Renal cortical epithelial cell (primary cell): ENCODE data around the gene TMA7B. TPM values are rescaled to one million over a fixed set of nuclear protein-coding genes. Genes with fewer than 3 reads are reported as not detected.

ENCODE experiments used
- DNase-seq: peaks from one replicate; pipeline ENCODE4 v3.0.0-alpha.2; 2011; ENCODE audit warnings: low read depth
- total RNA-seq: library from RNA; depleted of rRNA; stranded (reverse); fragments of >200 nt; gene quantifications from 2 replicates; pipeline ENCODE4 v1.2.3, GENCODE V29; 2014

TMA7B gene
- total RNA-seq, 1 donor from 2014 or later: not detected

- DNase-seq: no peak
Measured at GRCh38 chr22:39952347-39952746, 7.8 kb upstream of the TMA7B start.

GRCh38 chr22:39953101-39953500 is 7.1 kb upstream of the TMA7B start:
- DNase-seq: no peak

DNA sequence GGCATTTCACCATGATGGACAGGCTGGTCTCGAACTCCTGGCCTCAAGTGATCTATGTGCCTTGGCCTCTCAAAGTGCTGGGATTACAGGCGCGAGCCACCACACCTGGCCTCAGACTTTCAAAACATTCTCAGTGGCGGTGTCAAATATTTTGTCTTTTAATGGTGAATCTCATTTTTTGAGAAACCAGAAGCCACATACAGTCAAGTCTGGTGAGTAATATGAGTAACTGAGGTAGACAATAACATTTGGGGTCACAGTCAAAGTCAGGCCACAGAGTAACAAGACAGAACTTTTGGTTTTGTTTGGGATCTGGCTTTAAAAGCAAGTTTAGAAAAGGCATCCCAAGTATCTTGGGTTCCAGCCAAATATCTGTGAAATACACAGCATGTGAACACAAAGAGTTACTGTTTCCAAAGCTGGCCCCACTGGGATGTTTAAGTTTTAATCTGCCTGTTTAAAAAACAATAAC is 5.6 kb upstream of the TMA7B start:
- DNase-seq: peak; percentile 67

- DNase-seq: no peak
Measured at GRCh38 chr22:39955675-39956074, 4.5 kb upstream of the TMA7B start.

- DNase-seq: no peak
Measured at GRCh38 chr22:39956932-39957664, 3.1 kb upstream of the TMA7B start.

GRCh38 chr22:39958009-39958711 is 2.0 kb upstream of the TMA7B start:
- DNase-seq: no peak

DNA sequence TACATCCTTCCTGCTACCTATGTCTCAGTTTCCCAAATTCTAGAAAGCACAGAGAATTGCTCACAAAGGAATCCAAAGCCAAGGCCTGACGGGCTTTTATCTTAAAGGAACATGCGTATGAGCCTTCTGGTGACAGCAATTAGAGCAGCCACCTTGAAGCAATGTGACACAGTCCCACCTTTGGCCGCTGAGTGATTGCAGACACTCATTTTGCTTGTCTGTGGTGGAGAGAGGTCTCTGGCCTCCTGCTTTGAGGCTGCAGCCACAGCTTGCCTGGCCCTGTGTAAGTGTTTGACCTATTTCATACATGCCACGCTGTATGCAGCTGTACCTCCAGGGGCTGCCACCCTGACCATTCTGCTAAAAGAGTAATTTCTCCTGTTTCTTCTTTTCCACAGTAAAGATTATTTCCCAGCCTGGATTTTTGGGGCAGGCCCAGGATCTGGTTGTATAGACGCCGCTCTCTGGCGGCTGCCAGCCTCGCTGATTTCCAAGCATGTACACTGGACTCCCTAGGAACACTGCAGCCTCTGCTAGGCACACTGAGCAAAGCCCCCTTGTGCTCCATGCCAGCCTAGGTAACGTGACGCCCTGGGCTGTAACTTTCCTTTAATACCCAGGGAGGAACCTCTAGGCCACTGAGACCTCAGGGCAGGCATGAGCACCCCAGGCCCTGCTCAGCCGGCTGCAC is 1.1 kb upstream of the TMA7B start:
- no peak for DNase-seq

DNA sequence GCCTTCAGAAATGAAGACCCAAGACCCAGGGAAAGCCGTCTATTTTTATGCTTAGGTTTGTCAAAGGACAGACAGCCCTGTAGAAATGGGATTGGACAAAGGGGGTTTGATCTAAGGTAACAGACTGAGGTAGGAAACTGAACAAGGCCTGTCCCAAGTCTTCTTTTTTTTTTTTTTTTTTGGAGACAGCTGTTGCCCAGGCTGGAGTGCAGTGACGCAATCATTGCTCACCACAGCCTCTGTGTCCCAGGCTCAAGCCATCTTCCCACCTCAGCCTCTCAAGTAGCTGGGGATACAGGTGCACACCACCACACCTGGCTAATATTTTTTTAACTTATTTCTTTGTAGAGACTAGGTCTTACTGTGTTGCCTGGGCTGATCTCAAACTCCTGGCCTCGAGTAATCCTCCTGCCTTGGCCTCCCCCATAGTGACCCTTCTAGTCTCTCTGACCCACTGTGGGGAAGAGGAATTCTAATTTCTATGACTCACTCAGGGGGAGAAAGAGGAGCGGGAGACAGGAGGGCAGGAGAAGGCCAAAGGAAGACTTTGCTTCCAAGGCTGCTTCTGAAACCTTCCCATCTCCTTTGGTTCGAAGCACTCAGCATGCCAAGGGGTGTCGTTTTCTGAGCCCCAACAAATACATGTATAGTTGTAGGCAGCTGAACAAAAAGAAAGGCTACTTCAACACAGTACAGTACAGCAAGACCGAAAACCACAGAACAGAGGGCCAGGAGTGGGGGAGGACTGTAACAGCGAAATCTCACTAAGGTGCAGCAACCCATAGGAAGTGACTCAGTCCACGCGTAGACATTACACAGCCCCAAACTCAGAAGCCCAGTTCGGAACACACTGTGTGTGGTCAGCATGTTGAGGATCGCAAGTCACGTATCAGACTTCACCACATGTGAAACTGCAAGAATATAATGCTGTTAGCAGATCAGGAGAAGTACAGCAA is 872 bp downstream of the TMA7B start:
- DNase-seq: peak; percentile 82

- peak; percentile 43 for DNase-seq
Measured at GRCh38 chr22:39962071-39962470, 1.9 kb downstream of the TMA7B start.

GRCh38 chr22:39965748-39966147 is 5.6 kb downstream of the TMA7B start:
- DNase-seq: no peak

DNA sequence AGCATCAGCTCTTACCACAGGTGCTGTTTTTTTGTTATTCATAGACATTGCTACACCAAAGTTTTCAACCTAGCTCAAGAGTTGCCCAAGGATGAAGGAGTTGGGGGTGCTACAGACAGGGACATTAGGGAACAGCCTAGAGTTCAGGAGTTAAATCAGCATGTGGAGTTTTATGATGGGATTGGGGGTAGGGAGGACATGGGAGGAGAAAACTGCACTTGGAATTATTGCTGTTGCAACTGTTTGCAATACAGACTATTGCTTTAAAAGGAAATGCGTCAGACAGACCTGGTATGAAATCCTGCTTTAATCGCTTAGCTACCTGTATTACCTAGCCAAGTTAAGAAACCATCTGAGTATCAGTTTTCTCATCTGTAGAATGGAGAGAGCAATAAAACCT is 6.3 kb downstream of the TMA7B start:
- no peak for DNase-seq

- DNase-seq: peak; percentile 50
Measured at GRCh38 chr22:39967103-39967829, 7.1 kb downstream of the TMA7B start.

- no peak for DNase-seq
Measured at GRCh38 chr22:39967996-39968972, 8.1 kb downstream of the TMA7B start.

DNA sequence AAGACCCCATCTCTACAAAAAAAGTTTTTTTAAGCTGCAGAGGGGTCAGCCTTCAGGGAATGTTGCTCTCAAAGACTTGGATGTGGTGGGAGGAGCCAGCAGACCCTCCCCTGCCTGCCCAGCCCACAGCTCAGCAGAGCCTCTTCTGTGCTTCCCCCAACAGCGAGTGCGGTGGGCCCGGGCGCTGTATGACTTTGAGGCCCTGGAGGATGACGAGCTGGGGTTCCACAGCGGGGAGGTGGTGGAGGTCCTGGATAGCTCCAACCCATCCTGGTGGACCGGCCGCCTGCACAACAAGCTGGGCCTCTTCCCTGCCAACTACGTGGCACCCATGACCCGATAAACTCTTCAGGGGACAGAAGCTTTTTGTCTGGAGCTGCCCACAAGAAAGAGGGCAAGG is 10.5 kb downstream of the TMA7B start:
- DNase-seq: no peak

- DNase-seq: no peak
Measured at GRCh38 chr22:39972641-39973040, 12.4 kb downstream of the TMA7B start.

- DNase-seq: no peak
Measured at GRCh38 chr22:39973656-39974055, 13.5 kb downstream of the TMA7B start.

GRCh38 chr22:39974065-39974464 is 13.9 kb downstream of the TMA7B start:
- DNase-seq: no peak

DNA sequence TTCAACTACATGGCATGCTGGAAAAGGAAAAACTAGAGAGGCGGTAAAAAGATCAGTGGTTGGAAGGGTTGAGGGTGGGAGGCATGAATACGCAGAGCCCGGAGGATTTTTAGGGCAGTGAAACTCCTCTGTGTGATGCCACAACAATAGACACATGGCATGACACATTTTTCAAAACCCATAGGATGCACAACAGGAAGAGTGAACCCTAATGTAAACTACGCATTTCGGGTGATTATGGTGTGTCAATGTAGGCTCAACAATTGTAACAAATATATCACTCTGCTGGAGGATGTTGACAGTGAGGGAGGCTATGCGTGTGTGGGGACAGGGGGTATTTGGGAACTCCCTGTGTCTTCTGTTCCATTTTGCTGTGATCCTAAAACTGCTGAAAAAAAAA is 18.9 kb downstream of the TMA7B start:
- DNase-seq: no peak

DNA sequence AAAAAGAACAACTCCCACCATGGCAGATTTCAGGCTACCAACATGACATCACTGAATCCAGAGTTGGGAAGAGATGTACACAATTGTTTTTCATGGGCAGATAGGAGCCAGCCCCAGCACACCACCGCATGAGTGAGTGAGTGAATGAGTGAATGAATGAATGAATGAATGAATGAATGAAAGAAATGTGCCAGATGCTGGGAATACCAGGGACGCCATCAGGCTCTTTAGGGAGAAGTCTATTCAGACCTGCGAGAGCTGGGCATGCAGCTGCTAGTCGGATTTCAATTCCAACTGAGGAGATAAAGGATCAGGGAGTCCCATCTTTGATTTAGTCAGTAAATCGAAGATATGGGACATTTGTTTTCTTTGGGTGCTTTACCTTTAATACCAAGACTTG is 19.3 kb downstream of the TMA7B start:
- DNase-seq: no peak

- DNase-seq: no peak
Measured at GRCh38 chr22:39980596-39980995, 20.4 kb downstream of the TMA7B start.
